Stimulated activated CD8-positive, alpha-beta memory T cell treated with anti-CD3 and anti-CD28 coated beads, Interleukin-4, amount 100 ng/mL, for 4 hours (primary cell): ENCODE results near the gene TYMS.

Source experiments
- DNase-seq, 2 donors: peaks; one replicate each; pipeline ENCODE4 v3.0.0-alpha.2; 2020; ENCODE audit warnings: low read depth in 2 of 2, low spot score in 1 of 2

Gene TYMS

GRCh38 chr18:644395-645004 lies 13.0 kb upstream of the TYMS start:
- DNase-seq, result no peak

- DNase-seq, result no peak
Observed at GRCh38 chr18:647304-647703, 10.1 kb upstream of the TYMS start.

GRCh38 chr18:649341-649740 lies 8.1 kb upstream of the TYMS start:
- DNase-seq, result no peak

GRCh38 chr18:650428-650858 lies 7.0 kb upstream of the TYMS start:
- no peak for DNase-seq

- DNase-seq, result no peak
Observed at GRCh38 chr18:652131-652530, 5.3 kb upstream of the TYMS start.

GRCh38 chr18:653512-653911 lies 3.9 kb upstream of the TYMS start:
- DNase-seq, result no peak

- no peak for DNase-seq
Observed at GRCh38 chr18:654601-655000, 2.9 kb upstream of the TYMS start.

GRCh38 chr18:655445-655844 lies 2.0 kb upstream of the TYMS start:
- DNase-seq, result no peak

- peak; percentile 10 to 28 for DNase-seq
Observed at GRCh38 chr18:658001-658946, 821 bp downstream of the TYMS start.

GRCh38 chr18:658947-659533 lies 1.6 kb downstream of the TYMS start:
- DNase-seq, result no peak

- no peak for DNase-seq
Observed at GRCh38 chr18:659597-659996, 2.1 kb downstream of the TYMS start.

GRCh38 chr18:662197-662596 lies 4.7 kb downstream of the TYMS start:
- DNase-seq, result no peak

- no peak for DNase-seq
Observed at GRCh38 chr18:666177-666576, 8.7 kb downstream of the TYMS start.

GRCh38 chr18:666628-667027 lies 9.2 kb downstream of the TYMS start:
- DNase-seq, result no peak

- DNase-seq, result no peak
Observed at GRCh38 chr18:668260-668659, 10.8 kb downstream of the TYMS start.

GRCh38 chr18:669077-669476 lies 11.6 kb downstream of the TYMS start:
- DNase-seq, result no peak

- DNase-seq, result no peak
Observed at GRCh38 chr18:670522-670921, 13.1 kb downstream of the TYMS start.

GRCh38 chr18:671405-671804 lies 14.0 kb downstream of the TYMS start:
- no peak for DNase-seq

- no peak for DNase-seq
Observed at GRCh38 chr18:673317-673716, 15.9 kb downstream of the TYMS start.

GRCh38 chr18:673769-674168 lies 16.3 kb downstream of the TYMS start:
- no peak for DNase-seq

GRCh38 chr18:675307-675706 lies 17.9 kb downstream of the TYMS start:
- DNase-seq, result no peak

GRCh38 chr18:676069-676468 lies 18.6 kb downstream of the TYMS start:
- DNase-seq, result no peak
